HT-29 (cell line): ENCODE data around the gene TOX3. TPM values are rescaled to one million over a fixed set of nuclear protein-coding genes. Genes with fewer than 3 reads are reported as not detected.

ENCODE experiments used
- DNase-seq: peaks from one replicate; pipeline ENCODE4 v3.0.0-alpha.2; 2015; ENCODE audit warnings: low spot score
- total RNA-seq: library from RNA; depleted of rRNA; stranded (reverse); fragments of >200 nt; shearing (Covaris generic); gene quantifications from 2 replicates; pipeline ENCODE4 v1.2.3, GENCODE V29; 2014; rRNA removed

TOX3 gene
- total RNA-seq, result 5.7 and 7.1 TPM in 2 replicates

DNA sequence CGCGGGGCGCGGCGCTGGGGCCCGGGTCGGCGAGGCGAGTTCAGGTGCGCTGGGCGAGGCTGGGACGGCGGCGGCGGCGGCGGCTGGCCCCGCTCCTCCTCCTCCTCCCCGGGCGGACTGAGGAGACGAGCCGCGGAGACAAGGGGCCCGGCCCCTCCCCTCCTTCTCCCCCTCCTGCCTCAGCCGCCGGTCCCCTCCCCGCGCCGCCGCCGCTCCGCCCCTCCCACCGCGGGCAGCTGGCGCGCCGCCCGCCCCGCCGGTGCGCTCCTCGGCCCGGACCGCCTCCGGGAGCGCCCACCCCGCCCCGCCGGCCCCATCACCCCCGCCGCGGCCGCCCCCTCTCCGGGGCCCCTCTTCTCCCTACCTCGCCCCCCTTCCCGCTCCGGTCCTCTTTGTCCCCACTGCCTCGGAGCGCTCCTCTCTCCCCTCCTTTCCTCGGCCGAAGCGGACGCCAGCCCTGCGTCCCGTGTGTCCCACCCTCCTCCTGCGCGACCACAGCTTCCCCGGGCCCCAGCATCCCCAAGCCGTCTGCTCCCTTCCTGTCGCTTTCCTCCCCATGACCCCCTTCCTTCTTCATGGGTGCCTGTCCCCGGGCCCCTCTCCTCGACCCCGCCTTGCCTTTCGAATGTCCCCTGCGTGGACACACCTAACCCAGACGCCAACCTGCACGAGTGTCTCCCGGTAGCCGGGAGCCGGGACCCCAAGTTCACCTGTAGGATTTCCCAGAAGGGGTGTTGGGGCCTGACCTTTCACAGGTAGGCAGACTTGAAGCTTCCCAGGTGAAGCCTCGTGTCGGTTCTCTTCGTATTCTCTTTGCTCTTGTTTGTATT is at the start of gene TOX3:
TSS of gene TOX3 (minus strand) at position 140 of the 830 bp plus-strand sequence. CDS start 420 bp downstream, outside the sequence.
- no peak for DNase-seq

DNA sequence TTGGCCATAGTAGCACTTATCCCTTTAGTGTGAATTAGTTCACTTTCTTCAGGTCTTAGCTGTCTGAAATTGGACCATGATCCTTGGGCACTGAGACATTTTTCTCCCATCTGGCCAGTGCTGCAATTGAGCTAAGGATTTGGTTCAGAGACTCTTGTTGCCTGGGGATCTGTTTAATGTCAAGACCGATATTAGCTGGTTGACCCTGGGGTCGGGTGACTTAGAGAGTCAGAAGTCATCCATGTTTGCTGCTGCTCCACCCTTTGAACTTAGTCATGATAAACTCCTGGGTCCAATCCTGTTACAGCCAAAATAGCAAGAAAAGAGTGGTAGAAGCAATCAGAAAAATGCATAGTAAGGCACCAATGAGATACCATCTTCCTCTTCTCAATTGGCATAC is 45.8 kb upstream of the TOX3 start:
- DNase-seq, result no peak

DNA sequence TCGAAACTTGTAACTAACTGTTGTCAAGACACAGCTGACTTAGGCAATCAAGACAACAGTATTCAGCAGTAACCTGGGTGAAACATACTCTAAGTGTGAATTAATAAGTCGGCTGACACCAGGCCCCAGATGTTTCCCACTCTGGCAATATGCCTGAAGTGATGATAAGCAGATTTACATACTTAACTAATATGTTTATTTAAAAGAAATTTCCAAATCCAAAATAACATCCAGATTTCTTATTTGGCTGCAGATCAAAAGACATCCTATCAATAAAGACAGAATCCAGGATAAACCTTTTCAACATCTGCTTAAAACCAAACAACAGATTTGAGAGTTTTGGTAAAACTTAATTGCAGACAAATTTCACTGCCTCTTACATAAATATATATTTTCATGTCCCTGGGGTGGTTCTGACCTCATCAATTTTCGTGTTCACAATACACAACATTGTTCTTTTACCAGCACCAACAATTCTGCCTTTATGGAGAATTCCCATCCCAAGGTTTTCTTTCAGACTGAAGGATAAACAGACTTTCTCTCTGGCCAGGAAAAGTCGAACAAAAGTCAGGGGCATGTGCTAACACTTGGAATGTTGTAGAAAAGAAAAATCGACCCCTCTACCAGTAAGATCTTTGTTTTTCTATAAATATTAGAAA is 45.1 kb upstream of the TOX3 start:
- no peak for DNase-seq

DNA sequence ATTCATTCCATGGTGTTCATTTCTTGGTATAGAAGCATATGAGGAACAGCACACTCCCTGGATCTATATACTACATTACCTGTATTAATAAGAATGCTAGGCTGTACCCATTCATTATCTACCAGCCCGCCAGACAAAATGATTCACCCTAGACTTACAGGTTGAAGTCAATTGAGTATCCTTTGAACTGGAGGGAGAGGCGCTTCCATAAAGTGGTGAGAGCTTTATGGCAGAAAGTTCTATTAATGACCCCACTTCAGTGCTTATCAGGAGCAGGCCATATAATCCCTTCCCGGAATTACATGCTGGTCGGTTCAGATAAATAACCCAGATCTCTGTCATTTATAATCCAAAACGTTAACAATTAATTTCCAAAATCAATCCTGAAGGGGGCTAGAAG is 44.5 kb upstream of the TOX3 start:
- DNase-seq, result no peak

DNA sequence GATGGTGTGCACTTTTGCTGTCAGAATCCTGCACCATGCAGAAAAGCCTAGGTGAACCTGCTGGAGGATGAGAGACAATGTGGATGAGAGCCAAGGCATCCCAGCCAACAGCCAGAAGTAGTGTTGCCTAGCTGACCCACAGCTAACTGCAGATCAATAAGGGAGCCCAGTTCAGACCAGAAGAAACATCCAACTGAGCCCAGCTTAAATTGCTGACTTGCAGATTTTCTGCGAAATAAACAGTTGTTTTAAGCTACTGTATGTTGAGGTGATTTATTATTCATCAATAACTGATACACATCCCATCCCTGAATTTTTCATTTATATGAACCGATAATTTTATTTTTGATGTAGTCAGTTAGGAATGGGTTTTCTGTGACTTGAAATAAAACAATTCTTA is 39.2 kb upstream of the TOX3 start:
- no peak for DNase-seq

DNA sequence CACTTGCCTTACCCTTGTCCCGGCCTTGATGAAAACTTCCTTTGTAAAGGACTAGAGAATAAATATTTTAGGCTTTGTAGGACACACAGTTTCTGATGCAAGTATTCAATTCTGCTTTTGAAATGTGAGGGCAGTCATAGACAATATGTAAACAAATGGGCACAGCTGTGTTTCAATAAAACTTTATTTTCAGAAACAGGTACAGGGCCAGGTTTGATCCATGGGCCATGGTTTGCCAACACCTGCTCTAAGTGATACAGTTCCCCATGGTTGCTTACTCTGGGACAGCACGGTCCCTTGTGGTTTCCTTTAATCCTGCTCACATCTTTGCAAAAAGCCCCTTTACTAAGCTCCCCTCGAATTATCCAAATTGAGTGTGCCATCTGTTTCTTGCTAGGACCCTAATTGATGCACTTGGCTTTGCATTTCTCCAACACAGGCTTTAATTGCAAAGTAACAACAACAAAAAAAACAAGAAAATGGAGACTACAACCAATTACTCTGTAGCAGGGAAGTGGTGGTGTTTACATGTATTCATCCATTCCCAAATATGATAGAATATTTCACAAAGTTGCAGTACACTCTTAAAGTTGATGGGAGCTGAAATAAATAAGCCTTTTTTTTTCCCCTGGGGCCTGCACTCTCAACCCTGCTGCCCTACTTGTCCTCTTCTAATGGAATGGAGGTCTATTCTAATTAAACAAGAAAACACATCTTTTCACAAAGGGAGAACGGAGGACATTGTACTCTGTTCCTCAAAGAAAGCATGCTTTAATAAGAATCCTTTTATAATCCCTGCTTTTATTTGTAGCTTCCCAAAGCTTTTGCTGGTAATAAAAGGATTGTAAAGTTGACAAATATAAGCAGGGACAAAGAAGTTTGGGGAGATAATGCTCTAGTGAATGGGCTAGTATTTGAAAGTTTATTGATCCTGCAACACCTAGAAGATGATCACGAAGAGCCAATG is 37.7 kb upstream of the TOX3 start:
- DNase-seq, result no peak

DNA sequence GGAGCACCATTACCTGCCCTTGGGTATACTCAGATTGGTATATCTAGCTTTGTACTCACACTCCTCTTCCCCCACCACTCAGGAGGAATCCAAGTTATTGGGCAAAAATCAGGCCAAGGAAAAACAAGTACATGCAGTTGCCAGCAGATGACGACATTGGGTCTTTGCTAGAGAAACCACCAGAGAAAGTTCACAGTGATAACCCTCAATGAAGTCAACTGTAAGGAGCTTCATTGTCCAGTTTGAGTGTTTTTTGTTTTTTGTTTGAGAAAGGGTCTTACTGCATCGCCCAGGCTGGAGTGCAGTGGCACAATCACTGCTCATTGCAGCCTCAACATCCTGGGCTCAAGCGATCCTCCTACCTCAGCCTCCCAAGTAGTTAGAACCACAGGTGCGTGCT is 34.6 kb upstream of the TOX3 start:
- DNase-seq, result no peak

DNA sequence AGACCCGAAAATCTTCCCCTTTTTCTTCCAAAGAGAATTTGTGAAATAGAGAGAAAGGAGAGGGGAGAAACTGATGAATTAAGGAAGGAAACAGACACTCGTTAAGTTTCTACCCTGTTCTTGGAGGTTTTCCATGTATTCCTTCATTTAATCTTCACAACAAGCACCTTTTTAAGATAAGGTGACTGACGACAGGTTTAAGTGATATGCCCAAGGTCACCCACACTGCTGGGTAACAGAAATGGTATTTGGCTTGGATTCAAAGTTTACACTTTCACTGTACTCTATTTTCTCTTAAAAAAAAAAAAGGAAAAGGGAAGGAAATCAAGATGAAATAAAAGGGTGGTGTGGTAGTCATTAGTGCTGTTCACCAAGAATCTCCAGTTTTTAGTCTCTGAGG is 33.5 kb upstream of the TOX3 start:
- no peak for DNase-seq

DNA sequence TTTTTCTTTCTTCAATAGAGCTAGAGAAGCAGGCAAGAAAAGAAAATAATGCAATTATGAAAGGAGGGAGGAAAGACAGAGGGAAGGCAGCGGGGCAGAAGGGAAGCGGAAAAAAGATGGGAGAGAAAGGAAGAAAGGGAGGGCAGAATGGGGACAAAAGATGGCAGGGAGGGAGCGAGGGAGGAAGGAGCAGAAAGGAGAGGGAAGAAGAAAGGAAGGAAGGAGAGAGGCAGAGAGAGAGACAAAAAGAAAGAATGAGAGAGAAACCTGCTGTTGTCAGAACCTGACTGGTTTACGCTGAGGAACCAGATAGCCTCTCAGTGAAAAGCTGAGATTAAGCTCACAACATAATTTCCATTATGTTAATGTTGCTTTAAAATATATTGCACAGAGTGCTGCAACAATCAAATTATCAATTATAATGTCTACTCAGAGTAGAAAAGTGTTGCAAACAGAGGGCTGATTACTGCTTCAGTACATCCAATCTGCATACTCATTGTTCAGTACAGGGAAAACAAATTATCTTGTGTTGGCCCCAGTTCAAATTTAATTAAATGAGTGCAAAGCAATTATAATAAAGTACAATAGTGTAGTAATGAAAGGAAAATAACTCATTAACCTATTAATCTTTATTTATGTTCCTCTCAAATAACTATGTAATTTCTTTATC is 32.0 kb upstream of the TOX3 start:
- DNase-seq, result no peak

DNA sequence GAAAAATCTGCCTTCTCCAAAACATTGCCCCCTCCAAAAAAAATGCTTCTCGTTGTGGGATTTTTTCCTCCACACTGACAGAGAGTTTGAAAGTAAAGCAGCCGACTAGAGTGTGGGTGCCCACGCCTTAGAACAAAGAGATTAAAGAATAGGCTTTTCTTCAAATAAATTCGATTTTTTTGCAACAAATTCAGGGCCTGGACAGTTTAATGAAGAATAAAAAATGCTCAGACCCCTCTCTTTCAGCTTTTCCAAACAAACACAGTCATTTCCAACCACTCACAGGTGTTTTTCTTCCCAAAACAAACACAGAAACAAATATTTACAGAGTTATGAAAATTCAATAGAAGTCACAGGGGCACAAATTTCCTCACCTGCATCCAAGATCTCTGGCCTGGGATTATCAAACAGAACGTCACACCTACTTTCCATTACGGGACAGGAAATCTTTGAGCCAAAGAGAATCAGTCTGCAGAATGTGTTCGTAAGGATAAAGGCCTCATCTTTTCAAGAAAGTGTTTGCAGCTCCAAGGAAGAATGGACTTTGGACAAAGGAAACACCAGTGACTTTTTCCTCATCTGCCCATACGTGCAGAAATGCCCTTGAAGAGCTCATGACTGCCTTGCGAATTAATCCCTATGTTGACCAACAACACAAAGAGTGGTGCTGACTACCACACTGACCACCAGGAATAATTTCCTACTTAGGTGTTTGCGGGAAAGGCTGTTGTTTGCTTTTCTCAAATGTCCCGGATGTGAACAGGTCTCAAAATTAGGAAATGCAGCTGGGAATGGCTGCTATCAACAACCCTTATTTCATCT is 31.3 kb upstream of the TOX3 start:
- no peak for DNase-seq

DNA sequence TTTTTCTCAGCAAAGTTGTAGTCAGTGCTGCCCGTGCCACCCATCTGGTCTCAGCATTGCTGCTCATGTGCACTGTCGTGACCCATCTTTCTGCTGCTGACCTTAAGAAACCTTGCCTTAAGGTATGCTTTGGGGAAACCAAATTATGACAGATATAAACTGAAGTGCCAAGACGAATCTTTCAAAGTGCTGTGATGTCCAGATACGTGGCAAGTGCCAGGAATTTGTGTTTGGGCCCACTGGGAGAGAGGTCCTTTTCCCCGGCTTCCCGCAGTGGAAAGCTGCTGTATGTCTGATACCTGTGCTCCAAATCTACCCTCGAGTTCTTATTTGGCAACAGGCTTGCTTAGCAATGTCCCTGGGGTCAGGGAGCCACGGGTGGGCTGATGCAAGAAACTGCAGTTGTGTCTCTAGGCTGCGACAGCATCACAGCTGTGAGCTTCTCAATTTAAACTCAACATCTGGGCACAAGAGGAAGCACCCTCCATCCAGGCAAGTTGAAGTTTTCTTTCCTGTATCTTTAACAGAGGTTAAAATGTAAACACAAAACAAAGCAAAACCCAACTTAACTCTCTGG is 30.3 kb upstream of the TOX3 start:
- no peak for DNase-seq

DNA sequence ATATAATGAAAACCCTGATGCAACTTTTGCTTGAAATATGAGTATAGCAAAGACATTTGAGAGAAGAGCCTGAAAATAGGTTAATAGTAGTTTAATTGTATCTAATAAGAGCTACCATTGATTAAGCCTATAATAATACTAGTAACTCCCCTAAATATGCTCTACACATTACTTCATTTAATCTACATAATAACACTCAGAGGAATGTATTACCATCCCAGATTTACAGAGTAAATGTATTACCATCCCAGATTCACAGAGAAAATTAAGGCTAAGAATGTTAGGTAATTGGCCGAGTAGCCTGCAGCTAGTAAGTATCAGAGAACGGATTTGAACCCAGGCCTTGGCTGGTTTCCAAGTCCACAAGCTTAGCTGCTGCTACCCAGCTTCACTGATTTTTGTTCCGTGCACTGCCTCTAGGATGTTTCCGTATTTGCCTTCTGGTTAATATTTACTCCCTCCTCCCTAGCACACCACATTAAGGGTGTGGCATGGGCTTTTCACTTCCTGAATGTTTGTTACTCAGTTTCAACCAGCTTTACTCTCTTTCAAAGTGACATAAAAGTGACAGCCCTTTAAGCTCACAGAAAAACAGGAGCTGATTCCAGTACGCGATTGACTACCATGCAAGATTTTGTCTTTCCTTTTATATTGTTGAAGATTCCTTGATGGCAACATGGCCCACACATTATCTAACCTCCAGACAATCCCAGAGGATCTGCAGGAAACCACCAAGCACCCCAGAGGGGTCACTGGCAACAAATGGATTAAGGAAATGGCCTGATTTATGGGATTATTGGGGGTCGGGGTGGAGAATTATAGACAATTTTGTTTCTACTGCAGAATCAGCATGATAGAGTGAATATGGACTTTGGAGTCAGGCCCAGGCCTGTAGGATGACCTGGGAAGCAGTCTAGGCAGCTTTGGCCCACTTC is 26.7 kb upstream of the TOX3 start:
- peak; percentile 74 for DNase-seq

DNA sequence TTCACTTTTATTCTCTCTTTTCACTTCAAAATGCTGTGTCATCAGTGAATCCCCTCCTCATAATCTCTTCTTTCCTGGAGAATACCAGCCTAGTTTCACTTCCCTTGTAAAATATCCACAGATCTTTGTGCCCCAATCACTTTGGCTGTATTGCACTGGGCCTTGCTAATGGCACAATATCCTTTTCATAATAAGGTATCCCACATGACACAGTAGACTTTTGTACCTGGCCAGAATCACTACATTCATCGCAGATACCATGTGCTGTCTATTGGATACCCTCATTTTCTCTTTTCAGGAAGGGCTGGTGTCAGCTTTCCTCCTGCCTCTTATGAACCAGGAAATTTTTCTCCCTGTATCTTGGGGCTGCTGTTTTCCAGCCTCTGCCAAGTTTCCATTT is 25.7 kb upstream of the TOX3 start:
- DNase-seq, result no peak

DNA sequence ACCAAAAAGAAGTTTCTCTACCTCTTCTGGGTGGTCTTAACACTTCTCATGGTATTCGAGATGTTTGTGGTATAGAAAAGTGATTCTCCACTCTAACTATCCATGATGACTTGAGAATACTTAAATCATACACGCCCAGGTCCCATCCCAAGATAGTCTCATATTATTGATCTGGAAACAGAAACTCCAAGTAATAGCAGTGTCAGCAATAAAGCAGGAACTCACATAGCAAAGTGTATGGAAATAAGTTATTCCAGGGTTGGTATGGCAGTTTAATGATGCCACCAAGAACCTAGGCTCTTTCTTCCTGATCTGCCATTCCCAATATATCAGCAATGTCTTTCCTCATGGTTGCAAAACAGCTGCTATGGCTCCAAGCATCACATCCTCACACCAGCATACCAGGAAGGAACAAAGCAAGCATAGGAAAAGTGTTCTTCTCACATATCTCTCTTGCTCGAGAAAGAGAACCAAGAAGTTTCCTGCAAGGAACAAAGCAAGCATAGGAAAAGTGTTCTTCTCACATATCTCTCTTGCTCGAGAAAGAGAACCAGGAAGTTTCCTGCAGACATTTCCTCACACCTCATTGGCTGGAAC is 23.6 kb upstream of the TOX3 start:
- DNase-seq, result no peak

DNA sequence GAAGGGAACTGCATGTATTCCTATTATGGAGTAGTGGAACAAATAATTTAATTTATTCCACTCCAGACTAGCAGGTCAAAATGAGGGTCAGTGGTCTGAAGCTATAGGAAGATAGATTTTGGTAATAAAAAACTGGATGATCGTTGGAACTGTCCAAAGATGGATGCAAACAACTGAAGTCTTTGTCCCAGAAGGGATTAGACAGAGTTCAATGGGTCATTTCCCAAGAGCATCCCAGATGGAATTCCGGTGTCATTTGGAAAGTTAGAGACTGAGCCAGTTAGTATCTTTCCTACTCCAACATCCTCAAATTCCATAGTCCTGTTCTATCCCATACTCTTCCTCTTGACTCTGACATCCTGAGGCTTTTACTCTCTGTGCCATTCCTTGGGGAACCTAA is 22.8 kb upstream of the TOX3 start:
- no peak for DNase-seq

DNA sequence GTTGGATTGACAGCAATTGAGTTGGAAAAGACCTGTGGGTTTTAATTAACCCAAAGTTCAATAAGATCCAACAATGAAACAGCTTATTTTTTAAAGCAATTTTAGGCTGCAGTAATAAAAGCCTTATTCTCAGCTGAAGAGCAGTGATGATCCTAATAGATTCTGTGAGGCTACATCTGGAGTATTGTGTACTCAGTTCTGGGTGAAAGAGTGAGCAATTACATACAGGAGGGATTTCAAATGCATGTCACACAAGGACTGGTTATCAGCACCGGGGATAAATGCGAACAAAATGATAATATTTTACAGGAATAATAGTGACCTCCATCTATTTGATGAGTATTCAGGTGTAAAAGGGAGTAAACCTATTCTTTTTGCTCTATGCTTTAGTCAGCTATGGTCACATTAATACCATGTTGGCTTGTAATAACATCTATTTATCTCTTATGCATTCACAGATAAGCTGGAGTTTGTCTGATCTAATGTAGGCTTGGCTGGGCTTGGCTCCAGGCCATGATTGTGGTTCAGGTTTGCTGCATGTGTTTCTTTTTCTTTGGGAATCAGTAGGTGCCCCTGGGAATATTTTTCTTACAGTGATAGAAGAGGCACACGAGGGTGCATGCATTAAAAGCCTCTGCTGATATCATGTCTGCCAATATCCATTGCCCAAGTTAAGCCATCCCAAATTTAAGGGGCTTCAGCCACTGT is 22.2 kb upstream of the TOX3 start:
- no peak for DNase-seq

DNA sequence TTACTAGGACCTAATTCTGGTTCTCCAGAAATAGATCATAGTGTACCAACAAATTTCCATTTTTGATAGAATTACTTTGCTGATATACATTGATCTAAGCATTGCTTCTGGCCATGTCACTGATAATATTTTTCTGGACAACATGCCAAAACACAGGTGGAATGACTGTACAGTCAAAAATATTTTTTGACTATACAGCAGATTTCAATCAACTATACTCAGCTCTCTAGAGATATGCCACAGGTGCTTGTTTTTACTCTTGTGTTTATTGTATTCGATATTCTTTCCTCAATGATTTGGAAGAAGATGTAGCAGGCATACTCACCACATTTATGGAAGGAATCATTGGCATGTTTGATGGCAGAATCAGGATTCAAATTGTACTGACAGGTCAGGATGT is 21.6 kb upstream of the TOX3 start:
- DNase-seq, result no peak

DNA sequence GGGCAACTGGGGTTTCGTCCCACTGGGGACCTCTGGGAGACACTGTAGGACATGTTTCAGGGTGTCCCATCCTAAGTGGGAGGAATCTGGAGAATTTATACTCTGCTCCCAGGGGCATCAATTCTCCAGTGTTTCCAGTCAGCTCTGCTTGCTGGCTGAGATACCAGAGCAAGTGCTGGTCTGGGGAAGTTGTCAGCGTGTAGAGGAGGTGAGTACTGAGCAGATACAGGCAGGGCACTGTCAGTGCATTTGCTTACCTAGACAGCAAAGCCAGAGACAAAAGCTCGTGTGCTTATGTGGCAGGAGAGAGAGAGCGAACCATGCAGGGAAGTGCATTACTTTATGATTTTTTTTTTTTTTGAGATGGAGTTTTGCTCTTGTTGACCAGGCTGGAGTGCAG is 20.2 kb upstream of the TOX3 start:
- no peak for DNase-seq
